Right ventricle myocardium inferior (tissue), 1 donor: ENCODE measurements around the gene AOC1. TPM values are rescaled to one million over a fixed set of nuclear protein-coding genes. Genes with fewer than 3 reads are reported as not detected.
A peak's percentile ranks its signal among the peaks of the same experiment; 100 is the strongest.

Experiments
- ATAC-seq: fragments of 200-7000 bp; cut with Tn5 transposase; one replicate; pipeline ENCODE4 v1.9.1; 2020; ENCODE audit warnings: mild to moderate bottlenecking, moderate library complexity
- DNase-seq: peaks from one replicate; pipeline ENCODE4 v3.0.0; 2021; ENCODE audit errors: missing footprints
- intact Hi-C: fragments of 100-400 bp; cut with DNase I; formaldehyde crosslinking; loops from one replicate; pipeline ENCODE4 v1.11.0; 2022
- total RNA-seq: library from RNA; stranded (reverse); fragmentation: NEBNext Ultra II Directional; extraction: Animal tissue kit (Norgen Biotek cat#: 25700); gene quantifications from one replicate; pipeline ENCODE4 v1.2.1, GENCODE V29; 2021
- donor health status: DM: no; HTN: yes; CAD: no; lungs with severe emphysema.

AOC1 gene
- total RNA-seq, 1 donor from 2014 or later = 0.27 TPM

DNA sequence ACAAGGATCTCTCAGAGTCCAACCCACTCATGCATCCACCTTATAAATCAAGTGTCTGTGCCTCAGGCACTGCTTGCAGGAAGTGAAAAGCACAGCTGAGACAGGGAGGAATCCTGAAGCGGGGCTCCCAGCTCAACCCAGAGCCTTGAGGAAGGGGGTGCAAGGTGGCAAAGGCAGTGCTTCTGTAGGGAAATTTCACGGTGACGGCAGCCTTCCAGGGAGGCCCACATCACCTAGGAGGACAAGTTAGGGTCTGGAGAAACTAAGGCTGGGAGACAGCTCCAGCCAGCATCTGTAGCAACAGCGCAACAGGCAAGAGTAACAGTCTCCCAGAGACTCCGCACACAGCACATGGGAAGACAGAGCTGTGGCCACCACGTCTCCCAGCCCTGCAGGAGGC, 2.7 kb downstream of the AOC1 start:
- DNase-seq (no peak), ATAC-seq (no peak)
- intact Hi-C loops = no loop called here

DNA sequence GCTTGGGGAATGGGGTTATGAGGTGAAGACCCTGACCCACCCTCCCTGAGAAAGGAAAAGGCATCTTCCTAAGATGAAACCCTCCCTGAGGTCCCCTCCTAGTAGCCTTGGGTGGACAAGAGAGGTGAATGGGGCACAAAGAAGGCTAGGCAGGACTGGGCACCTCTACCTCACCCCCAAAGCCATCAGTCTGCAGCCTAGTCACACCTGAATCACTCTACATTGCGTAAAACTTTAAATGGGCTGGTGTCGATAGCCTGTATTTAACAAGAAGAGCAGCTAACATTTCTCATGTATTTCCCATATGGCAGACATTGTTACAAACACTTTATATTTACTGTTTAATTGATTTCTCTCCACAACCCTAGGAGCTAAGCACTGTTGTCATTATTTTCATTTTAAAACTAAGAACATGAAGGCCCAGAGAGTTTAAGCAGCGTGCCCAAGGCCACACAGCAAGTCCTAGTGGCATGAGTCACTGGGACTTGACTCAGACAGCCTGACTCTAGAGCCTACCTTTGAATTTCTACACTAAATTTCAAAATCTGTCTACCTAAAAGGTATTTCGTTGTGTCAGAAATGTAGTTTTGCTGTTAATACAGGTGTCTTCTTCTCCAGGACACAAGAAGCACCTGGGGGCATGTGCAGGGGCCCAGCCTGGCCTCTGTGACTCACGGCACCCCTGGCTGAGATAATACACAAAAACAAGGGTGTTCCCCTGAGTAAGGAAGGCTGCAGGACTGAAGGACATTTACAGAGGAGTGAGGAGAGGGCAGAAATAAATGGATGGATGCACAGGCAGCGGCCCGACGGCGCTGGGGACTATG, 3.4 kb downstream of the AOC1 start:
- intact Hi-C loops = no loop called here
- DNase-seq = no peak
- ATAC-seq = no peak

DNA sequence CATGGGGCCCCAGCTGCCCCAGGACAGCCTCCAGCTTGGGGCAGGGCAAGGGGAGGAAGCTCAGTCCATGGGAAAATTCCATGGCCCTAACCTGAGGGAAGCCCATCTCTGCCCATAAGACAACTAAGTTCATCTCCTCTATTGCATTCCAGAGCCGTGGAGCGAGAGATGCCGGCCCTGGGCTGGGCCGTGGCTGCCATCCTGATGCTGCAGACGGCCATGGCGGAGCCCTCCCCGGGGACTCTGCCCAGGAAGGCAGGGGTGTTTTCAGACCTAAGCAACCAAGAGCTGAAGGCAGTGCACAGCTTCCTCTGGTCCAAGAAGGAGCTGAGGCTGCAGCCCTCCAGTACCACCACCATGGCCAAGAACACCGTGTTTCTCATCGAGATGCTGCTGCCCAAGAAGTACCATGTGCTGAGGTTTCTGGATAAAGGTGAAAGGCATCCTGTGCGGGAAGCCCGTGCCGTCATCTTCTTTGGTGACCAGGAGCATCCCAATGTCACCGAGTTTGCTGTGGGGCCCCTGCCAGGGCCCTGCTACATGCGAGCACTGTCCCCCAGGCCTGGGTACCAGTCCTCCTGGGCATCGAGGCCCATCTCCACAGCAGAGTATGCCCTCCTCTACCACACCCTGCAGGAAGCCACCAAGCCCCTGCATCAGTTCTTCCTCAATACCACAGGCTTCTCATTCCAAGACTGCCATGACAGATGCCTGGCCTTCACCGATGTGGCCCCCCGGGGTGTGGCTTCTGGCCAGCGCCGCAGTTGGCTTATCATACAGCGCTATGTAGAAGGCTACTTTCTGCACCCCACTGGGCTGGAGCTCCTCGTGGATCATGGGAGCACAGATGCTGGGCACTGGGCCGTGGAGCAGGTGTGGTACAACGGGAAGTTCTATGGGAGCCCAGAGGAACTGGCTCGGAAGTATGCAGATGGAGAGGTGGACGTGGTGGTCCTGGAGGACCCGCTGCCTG, 4.3 kb downstream of the AOC1 start:
- ATAC-seq = no peak
- intact Hi-C loops = no loop called here
- no peak for DNase-seq

DNA sequence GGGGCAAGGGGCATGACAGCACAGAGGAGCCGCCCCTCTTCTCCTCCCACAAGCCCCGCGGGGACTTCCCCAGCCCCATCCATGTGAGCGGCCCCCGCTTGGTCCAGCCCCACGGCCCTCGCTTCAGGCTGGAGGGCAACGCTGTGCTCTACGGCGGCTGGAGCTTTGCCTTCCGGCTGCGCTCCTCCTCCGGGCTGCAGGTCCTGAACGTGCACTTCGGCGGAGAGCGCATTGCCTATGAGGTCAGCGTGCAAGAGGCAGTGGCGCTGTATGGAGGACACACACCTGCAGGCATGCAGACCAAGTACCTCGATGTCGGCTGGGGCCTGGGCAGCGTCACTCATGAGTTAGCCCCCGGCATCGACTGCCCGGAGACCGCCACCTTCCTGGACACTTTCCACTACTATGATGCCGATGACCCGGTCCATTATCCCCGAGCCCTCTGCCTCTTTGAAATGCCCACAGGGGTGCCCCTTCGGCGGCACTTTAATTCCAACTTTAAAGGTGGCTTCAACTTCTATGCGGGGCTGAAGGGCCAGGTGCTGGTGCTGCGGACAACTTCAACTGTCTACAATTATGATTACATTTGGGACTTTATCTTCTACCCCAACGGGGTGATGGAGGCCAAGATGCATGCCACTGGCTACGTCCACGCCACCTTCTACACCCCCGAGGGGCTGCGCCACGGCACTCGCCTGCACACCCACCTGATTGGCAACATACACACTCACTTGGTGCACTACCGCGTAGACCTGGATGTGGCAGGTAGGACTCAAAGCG, 5.1 kb downstream of the AOC1 start:
- intact Hi-C loops = no loop called here
- DNase-seq (no peak), ATAC-seq (no peak)

DNA sequence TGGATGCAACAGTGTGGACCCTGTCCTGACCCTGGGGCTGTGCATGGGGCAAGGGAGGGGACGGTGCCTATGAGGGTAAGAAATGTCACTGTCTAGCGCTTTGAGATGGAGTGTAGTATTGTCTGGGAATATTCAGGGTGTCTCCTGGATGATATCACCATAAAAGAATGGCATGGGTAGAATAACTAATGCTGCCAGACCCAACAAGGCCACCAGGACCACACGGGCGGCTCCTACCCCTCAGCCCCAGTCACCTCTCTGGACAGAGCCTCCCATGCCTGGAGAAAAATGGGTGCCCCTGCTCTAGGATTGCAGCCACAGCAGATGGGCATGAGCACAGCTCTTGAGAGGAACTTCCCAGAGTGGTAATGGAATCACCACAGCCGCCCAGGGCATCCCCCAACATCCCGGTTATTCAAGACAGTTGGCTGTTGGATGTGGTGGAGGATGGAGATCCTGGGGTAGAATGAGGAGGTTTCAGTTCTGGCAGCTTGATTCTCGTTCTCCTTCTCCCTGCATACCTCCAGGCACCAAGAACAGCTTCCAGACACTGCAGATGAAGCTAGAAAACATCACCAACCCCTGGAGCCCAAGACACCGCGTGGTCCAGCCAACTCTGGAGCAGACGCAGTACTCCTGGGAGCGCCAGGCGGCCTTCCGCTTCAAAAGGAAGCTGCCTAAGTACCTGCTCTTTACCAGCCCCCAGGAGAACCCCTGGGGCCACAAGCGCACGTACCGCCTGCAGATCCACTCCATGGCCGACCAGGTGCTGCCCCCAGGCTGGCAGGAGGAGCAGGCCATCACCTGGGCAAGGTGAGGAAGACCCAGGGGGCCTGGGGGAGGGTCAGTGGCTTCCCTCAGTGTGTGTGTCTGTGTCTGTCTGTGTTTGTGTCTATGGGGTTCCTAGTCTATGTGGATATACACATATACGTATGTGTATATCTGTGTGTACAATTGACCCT, 6.2 kb downstream of the AOC1 start:
- DNase-seq (no peak), ATAC-seq (no peak)
- intact Hi-C loops = no loop called here

DNA sequence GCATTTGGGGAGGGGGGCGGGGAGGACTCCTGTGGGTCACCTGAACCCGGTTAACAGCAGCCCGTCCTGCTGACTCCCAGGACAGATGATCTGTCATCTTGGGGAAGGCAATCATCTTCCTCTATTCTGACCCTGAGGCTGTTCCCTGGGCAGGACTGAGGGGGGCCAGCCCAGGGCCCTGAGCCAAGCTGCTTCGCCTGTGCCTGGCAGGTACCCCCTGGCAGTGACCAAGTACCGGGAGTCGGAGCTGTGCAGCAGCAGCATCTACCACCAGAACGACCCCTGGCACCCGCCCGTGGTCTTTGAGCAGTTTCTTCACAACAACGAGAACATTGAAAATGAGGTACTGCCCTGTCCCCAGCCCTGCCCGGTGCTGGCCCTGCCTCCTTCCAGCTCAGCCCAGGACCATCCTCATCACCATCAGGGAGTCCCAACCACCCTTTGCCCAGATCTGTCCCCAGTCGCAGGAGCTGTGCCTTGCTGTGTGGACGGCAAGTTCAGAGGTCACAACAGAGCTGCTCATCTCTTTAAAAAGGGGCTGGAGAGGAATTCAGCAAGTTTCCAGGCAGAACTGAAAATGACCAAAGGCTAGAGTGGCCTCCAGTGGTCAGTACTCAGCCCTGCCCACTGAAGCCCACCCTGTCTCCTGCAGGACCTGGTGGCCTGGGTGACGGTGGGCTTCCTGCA, 8.1 kb downstream of the AOC1 start:
- ATAC-seq (no peak), DNase-seq (no peak)
- intact Hi-C loops = no loop called here

DNA sequence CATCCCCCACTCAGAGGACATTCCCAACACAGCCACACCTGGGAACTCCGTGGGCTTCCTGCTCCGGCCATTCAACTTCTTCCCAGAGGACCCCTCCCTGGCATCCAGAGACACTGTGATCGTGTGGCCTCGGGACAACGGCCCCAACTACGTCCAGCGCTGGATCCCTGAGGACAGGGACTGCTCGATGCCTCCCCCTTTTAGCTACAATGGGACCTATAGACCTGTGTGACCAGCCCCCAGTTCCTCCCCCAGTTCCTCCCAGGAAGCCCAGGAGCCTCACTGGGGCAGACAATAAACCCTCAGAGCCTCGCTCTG, 8.6 kb downstream of the AOC1 start:
- intact Hi-C loops = no loop called here
- DNase-seq (no peak), ATAC-seq (no peak)

DNA sequence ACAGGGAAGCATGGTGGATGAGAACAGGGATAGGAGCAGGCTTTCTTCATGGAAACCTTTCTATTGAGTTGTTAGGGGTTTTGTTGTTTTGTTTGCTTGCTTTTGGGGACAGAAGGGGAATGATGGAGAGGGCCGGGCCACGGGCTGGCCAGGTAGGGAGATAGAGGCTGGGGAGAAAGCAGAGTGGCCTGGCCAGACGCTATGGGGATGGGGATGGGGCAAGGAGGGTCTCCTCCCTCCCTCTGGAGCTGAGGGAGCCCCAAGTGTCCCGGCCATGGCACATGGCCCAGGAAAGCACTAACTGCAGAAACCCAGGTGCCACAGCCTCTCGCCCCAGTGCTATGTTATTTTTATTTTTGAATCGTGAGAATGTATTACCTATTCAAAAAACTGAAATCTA, 10.0 kb downstream of the AOC1 start:
- ATAC-seq (no peak), DNase-seq (no peak)
- intact Hi-C loops = no loop called here

DNA sequence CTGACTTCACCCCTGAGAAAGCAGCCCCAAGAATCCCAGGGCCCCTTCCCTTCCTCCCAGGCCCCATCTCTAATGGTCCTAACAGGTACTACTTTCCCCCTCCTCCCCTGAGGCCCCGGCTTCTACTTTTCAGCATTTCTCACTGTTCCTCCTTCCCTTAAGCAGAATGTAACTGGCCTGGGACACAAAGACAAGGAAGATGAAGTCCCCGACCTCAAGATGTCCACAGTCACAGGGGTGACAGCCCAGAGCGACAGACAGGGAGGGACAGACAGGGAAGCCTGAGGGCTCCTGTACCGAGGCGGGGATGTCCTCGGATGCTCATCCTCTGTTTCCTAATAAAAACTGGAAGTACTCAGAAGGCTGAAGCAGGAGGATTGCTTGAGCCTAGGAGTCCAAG, 11.6 kb downstream of the AOC1 start:
- intact Hi-C loops = no loop called here
- ATAC-seq = no peak
- DNase-seq = no peak

DNA sequence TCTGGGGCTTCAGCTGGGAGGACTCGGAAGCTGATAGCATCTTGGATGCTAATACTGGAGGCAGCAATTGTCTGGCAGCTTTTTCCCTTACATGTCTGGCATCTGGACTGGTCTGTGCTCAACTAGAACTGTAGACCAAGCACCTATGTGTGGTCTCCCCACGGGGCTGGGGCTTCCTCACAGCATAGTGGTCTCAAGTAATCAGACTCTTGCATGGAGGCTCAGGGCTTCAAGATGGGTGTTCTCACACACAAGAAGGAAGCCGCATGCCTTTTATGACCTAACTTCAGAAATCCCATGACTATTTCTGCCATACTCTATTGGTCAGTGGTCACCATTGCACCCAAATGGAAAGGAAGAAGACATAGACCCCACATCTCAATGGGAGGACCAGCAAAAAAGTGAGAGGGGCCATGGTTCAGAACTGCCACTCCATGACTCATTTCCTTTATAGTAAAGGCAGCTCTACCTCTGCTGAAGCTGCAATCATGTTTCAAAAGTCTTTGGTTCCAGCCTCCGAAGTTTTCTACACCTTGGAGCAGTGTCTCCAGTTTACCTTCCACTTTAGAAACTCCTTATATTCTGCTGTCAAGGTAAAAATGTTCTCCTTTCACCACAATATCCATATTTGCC, 14.7 kb downstream of the AOC1 start:
- intact Hi-C loops = no loop called here

DNA sequence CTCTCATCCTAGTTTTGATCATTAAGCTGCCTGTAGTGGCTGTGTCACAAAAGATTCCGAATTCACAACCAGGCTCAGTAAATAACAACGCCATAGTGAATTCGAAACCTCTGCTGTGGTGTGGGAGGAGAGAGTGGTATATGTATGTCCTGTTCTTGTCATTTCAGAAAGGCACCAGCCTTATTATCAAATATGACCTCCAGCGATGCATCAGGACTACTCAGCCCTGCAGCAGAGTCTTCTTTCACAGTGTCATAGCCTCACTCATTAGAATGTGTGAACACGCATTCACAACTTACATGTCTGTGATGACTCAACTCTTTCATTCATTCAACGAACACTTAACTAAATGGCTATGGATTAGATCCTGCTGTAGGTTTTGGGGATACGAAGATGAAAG, 15.3 kb downstream of the AOC1 start:
- no peak for DNase-seq
- intact Hi-C loops = no loop called here
- ATAC-seq = no peak

More for the DNA sequence above, 14.7 kb downstream of the AOC1 start:
- ATAC-seq = no peak
- no peak for DNase-seq

DNA sequence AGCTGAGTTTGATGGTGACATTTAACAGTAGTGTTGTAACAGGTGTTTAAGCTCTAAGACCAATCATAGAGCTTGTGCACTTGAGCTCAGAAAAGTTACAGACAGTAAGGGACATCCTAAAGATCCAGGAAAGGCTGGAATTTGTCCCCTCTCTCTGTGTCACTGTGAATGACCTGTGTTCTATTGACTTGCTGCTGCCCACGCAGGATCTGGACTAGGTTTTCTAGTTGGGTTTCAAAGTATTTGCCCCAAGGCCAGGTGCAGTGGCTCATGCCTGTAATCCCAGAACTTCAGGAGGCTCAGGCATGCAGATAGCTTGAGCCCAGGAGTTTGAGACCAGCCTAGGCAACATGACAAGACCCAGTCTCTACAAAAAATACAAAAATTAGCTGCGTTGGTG, 17.1 kb downstream of the AOC1 start:
- intact Hi-C loops = no loop called here
- no peak for DNase-seq
- no peak for ATAC-seq

DNA sequence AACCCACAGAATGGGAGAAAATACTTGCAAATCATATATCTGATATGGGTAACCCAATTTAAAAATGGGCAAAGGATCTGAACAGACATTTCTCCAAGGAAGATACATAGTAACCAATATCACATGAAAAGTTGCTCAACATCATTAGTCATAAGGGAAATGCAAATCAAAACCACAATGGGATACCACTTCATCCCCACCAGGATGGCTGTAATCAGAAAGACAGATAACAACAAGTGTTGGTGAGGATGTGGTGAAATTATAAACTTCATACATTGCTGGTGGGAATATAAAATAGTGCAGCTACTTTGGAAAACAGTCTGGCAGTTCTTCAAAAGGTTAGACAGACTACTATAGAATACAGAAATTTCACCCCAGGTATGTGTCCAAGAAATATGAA, 19.3 kb downstream of the AOC1 start:
- ATAC-seq (no peak), DNase-seq (no peak)
- intact Hi-C loops = no loop called here

DNA sequence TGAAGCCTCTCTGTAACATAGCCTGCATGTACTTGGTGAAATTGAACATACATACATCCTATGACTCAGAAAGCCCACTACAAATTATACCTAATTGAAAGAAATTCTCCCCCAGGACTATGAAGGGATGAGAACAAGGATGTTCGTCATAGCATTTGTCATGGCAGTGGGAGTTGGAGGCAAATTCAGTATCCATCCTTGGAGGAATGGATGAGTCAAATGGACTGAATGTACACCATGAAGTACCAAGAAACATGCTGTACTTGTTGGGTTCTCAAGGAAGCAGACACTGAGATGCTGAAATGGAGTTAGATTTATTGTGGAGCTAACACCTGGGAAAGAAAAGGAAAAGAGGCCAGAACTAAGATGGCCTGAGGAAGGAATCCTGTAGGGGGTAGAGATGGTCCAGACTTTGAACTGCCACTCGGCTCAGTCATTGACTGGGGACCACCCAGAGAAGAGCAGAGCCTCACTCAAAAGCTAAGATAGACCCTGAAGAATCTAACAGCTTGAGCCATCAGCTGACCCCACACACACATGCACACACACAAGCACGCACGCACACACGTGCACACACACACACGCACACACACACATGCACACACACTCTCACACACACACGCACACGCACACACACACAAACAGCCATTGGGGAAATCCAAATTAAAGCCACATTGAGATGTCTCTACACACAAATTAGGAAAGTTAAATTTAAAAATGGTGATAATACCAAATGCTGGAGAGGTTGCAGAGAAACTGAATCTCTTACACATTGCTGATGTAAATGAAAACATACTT, 22.3 kb downstream of the AOC1 start:
- intact Hi-C loops = no loop called here
- ATAC-seq = no peak
- no peak for DNase-seq

DNA sequence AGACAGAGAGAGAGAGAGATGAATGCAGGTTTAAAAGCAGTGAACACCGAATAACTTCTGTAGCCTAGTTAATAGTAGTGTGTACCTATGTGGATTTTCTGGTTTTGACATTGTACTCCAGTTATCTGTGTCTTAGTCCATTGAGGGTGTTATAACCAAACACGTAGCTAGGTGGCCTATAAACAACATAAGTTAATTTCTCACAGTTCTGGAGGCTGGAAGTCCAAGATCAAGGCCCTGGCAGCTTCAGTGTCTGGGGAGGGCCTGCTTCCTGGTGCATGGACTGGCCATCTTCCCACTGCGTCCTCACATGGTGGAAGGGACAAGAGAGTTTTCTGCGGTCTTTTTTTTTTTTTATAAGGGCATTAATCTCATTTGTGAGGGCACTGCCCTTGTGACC, 23.5 kb downstream of the AOC1 start:
- DNase-seq (no peak), ATAC-seq (no peak)
- intact Hi-C loops = no loop called here

DNA sequence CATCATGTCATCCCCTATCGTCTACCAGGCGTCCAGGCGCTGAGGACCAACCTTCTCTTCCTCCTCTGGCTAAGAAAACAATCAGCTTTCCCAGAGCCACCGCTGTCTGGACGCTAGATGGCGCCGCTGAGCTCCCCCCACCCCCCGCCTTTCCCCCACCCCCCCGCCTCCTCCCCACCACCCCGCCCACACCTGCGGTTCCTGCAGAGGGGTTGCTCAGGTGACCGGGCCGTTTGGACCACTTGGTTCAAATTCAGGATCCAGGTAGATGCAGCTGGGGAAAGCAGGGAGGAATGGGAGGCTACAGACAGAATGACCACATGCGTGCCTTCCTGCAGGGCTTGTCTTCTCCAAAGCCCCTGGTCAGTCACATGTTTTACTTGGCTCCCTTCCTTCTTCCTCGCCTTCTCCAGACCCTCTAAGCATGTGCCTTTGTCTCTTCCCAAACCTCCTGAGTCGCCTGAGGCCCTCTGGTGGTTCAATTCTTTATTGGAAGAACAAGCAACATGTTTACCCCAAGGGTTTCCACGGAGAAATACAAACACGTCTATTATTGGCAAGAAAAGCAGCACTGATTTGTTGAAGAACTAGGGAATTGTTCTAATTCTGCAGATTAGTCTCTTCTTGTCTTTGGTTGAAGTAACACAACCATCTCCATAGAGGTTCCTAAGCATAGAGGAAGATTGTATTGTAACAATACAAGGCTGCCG, 24.7 kb downstream of the AOC1 start:
- intact Hi-C loops = loop anchor here (1.0 kb wide), 1 partner anchor 99 kb away; no protein-coding TSS in a partner anchor
- peak; percentile 91 for ATAC-seq
- no peak for DNase-seq
